Measurements from ENCODE around the gene CLEC5A.
"Not testable (repeated sequence)": the region's sequence is repeated elsewhere in the genome, so short reads cannot be mapped to it uniquely, and the experiment has no call there.

CLEC5A gene

DNA sequence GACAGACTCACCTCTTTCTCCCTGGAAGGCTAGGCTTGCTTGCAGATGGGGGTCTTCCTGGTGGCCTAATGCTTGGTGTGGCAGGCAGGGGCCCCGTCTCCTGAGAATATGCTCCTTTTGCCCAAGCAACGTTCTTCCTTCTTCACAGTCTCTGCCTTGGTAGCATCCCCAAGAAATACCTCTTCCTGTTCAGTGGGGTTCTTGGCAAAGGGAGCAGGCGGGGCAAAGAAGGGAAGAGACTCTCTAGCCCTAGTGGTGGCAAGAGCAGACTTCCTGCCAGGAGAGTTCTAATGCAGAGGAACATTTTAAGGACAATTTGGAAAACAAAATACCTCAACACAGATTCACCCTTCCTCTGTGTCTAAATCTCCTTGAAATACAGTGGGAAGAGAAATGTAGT lies at the start of gene CLEC5A:
Gene CLEC5A, minus strand, starts transcription at position 179 of the 400 bp plus-strand sequence. CDS start 682 bp downstream, outside the sequence.
- DNase-seq = no peak

DNA sequence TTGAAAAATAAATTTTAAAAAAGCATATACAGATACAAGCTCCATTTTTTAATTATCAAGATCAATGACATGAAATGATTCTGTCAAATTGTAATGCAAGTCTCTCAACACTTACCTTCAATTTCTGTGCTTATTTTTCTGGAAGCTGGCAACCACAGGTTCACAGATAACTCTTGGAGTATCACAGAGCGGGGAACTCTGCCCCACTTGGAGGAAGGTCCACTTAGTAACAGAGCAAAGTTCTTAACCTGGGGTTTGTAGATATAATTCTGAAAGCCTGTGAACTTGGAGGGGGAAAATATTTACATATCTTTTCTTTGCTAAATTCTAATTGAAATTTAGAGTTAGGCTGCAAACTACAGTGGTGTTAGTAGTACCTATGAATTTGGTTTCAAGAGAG lies 46.6 kb upstream of the CLEC5A start:
- DNase-seq = no peak

DNA sequence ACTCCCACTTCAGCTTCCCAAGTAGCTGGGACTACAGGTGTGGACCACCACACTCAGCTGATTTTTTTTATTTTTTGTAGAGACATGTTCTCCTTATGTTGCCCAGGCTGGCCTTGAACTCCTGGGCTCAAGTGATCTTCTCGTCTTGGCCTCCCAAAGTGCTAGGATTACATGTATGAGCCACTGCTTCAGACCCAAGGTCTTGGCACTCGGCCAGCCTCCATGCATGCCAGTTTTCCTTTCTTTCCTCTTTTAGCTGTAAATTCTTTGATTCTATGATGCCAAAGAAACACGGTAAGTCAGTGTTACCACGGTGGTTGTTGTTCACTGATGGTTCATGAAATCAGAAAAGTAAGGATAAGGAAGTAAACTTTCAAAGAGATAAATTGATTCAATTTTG lies 45.9 kb upstream of the CLEC5A start:
- no peak for DNase-seq

DNA sequence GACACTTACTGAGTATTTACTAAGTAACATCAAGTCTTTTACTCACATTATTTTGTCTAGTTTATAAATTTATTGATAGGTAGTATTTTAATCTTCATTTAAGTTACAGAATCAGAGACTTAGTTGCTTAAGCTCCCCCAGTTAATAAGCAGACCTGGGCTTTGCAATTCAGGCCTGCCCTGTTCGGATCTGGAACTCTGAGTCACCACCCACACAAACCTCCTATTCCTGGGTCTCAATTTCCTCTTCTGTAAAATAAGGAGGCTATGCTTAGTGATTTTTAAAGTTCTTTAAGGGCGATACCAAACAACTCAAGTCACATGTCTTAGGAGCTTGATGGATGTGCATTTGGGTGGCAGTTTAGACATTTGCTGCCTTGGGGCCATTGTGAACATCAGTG lies 45.4 kb upstream of the CLEC5A start:
- no peak for DNase-seq

DNA sequence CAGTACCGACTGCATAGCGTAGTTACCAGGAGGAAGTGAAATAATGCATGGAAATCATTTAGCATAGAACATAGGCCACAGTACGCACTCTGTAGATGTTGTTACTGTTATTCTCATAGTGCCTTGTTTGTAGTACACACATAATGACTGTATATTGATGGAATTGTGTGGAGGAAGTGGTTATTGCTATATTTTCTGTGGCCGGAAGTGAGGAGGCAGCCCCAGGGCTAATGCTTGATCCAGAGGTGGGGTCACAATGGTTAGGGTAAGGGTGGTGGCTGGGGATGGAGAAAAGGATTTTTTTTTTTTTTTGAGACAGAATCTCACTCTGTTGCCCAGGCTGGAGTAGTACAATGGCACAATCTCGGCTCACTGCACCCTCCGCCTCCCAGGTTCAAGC lies 44.4 kb upstream of the CLEC5A start:
- no peak for DNase-seq

DNA sequence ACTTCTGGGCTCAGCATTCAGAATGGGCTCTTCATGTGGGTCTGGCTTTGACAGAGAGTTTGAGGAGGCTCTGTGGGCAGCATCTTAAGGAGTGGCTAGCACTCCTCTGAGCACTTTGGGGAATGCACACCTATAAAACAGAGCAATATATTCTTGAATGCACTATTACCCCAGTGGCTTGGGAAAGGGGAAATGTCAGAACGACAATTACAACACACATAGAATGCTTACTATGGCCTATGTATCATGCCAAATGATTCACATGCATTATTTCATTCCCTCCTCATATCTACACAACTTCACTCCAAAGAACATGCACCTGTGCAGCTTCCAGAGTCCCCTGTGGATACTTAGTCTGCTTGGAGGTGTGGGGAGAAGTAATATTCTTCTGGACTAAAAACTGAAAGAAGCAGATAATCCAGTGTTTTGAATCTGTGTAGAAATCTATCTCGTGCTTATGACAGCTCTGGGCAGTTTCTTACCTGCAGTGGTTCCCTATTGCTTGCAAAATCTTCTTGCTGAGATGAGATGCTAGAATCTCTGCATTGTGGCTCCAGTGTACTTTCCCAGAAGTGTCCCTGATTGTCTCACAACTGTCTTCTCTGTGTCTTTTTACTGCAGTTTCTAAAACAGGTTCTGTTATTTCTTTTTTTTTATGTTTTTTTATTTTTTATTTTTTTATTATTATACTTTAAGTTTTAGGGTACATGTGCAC lies 43.4 kb upstream of the CLEC5A start:
- no peak for DNase-seq

DNA sequence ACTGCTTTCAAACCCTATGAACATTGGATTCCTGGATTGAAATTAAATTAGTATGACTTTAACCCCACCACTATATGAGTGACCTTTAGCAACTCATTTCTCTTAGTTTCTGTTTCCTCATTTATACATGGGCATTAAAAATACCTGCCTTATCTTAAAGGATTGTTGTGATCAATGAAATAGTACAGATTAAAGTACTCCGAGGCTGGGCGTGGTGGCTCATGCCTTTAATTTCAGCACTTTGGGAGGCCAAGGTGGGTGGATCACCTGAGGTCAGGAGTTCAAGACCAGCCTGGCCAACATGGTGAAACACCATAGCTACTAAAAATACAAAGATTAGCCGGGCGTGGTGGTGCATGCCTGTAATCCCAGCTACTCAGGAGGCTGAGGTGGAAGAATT lies 41.0 kb upstream of the CLEC5A start:
- not testable (repeated sequence) for DNase-seq

DNA sequence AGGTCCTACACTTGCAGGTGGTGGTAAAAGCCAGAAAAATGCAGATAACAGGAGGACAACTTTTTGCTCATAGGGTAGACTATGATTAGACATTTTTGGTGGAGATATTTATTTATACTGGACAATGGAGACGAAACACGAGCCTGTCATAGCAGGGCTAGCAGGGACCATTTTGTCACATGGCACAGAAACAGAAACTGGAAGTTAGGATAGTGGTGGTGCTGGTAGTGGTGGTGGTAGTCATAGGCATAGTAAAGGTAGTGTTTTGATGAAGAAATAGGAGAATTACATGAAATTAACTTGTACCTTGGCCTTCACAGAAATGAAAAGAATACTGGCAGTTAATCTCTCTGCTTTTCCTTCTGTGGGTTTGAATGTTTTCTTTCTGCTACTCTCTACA lies 40.1 kb upstream of the CLEC5A start:
- no peak for DNase-seq

DNA sequence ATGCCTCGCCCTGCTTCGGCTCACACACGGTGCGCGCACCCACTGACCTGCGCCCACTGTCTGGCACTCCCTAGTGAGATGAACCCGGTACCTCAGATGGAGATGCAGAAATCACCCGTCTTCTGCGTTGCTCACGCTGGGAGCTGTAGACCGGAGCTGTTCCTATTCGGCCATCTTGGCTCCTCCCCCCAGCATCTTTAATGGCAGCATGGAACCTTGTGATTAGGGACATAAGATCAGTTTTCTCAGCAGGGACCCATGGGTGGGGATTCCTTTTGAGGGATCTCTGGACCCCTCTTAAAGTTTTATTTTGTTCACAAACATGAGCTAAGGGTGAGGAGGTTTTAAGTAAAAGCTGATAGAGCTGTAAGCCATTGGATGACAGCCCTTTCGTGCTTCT lies 39.2 kb upstream of the CLEC5A start:
- DNase-seq = not testable (repeated sequence)

DNA sequence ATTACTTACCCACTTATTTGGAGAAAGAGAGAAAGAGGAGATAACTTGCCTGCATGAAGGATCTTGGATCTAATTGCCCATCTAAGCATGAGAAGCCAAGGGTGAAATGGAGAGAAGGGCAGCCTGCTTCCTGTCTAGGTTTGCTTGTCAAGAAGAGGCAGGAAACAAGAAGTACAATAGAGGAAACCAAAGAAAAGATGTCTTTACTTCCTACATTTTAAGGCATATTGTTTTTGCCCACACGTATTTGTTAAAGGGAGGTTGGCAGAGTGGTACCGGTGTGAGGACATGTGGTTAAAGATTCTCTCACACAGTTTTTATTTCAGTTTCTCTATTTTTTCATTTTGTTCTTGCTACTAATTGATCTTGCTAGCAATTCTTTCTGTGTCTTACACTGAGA lies 32.8 kb upstream of the CLEC5A start:
- peak in 1 of 6 experiments; percentile 1 for DNase-seq

DNA sequence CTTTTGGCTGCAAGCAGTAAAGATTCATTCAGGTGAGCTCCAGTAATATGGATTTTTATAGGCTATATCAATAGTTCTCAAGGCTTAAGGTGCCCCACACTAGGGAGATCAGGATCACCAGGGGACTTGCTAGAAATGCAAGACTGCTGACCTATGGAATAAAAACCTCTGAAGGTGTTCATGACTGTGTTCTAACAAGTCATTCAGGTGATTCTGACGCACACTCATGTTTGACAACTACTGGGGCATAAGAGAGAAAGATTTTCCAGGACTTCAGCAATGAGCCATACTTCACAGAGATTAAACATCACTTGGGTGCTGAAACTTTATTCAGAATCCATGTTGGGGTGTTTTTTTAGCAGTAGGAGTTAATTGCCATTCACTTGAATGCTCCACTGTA lies 31.6 kb upstream of the CLEC5A start:
- no peak for DNase-seq

DNA sequence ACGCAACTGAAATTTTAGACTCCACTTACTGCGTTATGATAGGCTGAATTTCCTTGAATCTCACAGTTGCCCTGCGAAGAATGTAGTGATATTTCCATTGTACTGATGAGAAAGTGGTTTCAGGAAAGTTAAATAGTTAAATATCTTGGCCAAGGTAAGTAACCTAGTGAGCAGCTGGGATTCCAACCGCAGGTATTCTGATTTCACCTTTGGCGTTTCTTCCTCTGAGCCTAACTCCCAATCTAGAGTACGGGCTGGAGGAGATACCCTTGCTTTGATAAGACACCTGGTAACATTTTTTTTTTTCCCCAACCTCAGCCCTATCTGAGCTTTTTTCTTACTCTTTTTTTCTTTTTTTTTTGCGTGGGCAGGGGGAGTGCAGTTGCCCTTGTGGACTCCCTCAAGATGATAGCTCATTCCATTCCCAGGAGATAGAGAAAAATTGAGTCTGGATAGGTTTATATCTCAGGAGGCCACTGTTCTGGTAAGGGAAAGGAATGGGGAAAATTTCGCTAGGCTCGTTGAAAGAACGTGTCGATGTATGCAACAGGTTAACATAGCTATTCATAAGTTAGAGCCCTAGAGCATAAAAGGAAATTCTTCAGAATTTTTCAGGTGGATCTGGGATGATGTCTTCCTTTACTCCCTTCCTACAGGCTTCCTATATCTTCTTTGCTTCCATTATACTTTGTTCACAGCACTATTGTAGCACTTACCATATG lies 29.9 kb upstream of the CLEC5A start:
- DNase-seq = no peak

DNA sequence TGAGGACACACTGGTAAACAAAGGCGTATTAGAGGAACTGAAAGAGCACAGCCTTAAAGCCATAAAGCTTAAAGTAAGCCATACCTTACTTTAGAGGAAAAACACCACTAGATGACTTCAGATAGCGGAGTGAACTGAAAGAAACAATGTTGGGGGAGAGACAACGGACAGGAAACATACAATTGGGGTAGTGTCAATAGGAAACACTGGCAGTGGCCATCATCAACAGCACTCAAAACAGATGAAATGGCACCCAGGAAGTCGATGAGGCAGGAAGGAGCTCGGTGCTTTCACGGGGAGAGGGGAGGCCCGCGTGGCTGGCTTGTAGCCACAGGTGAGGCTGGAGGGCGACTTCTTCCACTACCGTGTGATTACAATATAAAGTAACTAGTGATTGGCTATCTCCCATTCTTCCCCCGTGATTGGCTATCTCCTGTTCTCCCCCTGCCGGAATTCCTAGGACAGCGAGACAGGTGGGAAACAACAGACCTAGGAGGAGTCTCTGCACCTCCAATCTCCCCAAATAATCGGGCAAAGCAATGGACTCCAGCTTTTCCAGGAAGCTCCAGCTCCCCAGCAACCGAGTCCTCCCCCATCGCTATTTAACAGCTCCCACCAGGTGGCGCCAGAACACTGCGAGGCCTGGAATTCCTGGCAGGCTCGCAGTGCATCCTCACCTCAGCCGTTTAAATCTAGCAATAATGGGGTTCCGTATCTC lies 29.2 kb upstream of the CLEC5A start:
- DNase-seq = peak; percentile 25 to 71 (median 48)

DNA sequence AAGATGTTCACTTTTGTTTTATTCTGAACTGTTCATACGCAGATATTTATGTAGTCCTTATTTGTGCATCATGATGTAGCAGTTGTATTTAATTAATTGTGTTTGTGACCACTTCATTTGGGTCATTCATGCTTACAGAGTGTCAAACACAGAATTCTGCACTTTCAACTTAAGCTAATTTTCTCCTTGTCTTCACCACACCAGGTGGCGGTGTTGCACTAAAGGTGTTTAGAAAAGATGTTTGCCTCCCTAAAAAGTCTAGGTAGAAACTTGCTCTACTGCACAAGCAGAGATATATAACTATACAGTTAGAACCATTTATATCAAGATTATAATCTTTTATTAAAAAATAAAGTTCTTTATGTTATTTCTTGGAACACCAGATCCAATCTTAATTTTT lies 28.1 kb upstream of the CLEC5A start:
- DNase-seq = peak in 3 of 6 experiments; percentile 0 to 24 (median 11)

DNA sequence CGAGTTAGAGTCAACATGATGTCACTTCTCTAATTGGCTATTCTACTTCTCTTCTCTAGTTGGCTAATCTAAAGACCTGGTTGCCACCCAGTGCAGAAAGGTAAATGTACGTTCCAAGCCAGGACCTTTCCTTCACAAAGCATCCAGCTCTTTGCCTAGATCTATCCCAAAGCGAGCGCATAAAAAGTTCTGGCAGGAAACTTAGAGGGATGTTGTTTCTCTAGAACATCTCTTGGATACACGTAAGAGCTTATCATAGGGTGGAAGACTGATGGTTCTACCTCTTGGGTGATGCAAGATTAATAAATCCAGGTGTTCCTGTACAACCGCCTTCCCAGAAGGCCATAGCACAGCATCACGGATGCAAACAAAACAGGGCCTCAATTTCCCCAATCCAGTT lies 26.9 kb upstream of the CLEC5A start, which contains the start of gene TAS2R38:
Gene TAS2R38, minus strand, starts transcription at position 101 of the 400 bp plus-strand sequence. Its CDS starts 84 bp downstream, at position 17.
- no peak for DNase-seq

DNA sequence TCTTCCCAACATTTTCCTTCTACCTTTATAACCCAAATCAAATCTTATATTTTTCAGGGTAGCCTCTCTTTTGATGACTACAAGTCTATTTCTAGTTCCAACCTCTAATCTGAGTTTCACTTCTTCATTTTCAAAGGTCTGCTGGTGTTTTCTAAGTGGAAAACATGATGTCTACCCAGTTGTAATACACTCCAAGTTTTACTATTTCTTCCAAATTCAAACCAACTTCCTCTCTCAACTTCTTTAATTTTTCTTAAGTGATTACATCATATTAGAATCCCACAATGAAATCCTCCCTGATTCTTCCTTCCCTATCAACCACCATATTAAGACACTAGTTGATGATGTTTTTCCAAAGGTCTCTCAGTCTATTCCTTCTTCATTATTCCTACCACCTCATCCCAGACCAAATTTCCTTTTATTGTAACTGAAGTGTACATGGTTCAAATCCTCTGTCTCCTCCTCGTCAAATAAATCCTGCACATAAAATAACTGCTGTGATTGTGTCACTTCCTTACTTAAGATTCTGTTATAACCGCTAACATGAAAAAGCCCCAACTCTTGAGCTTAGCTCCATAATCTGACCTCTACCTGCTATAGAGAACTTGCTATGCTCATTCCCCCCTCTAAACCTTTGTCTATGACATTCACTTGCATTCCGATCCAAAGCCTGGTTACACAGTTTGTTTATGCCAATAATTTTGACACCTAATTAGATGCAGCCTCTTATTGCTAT lies 14.1 kb upstream of the CLEC5A start:
- DNase-seq = no peak

DNA sequence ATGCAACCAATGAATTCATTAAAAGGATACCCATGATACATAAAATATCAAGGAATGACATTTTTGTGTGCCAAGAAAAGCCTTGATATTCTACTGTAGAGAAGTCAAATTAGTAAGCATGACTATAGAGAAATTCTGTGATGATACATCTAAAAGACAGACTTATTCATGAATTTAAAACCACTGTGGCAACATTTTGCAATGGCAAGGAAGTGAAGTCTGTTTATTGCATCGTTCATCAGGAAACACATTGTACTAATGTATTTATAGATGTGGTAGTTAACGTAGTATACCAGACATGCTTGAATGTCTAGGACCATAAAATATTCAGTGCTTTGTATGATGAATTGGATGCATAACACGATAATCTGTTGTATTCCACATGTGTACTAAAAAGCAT lies 9.3 kb upstream of the CLEC5A start:
- no peak for DNase-seq

DNA sequence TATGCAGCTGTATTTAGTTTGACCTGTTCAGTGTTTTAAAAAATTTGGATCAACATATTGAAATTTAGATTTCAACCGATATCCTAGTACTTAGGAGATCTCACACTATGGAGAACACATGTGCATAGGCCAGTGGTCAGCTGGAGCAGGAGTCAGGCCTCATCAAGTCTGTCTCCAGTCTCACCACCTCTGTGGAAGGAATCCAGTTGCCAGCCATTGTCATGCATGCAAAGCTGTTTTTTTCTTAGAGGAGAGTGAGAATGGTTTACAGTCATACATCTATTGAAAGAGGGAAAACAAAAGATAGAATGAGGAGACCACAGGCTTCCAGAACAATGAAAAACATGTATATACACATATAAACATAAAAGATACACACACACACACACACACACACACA lies 7.6 kb upstream of the CLEC5A start:
- no peak for DNase-seq

DNA sequence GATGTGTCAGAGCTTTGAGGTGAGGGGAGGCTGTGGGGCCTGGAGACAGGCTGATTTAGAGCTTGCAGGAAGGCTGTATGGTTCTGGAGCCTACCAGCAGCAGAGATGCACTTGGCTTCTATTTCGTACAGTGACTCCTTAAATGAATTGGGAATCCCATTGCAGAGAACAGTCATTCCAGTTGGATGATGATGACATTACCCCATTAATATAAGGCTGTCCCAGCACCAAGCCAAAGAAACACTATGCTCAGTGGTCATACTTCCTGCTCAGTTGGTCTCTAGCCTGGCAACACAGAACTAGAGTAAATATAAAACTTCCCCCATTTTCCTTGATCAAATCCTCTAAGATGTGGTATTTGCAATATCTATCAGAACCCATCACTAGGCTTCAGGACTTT lies 5.7 kb upstream of the CLEC5A start:
- DNase-seq = no peak

DNA sequence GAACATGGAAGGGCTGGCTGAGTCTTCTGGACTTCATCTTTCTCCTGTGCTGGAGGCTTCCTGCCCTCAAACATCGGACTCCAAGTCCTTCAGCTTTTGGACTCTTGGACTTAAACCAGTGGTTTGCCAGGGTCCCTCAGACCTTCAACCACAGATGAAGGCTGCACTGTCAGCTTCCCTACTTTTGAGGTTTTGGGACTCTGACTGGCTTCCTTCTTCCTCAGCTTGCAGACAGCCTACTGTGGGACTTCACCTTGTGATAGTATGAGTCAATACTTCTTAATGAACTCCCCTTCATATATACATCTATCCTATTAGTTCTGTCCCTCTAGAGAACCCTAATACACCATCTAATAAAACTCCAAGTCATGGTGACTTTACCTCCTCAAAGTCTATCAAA lies 4.0 kb upstream of the CLEC5A start:
- DNase-seq = no peak

DNA sequence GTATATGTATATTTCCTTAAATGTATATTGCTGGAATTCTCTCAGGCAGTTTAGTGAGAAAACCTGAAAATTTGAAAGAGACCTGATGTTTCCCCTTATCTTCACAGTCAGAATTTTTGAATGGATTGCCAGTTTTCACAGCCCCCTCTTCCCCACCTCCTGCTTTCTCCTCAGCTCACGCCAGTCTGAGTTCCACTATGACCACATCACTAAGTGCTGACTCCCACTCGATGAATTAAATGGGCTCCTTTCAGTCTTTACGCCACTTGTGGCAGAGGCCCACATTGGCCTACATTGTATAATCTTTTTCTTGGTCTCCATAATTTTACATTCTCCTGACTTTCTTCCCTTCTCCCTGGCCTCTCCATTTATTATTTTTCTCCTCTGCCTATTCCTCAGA lies 3.1 kb upstream of the CLEC5A start:
- DNase-seq = no peak

DNA sequence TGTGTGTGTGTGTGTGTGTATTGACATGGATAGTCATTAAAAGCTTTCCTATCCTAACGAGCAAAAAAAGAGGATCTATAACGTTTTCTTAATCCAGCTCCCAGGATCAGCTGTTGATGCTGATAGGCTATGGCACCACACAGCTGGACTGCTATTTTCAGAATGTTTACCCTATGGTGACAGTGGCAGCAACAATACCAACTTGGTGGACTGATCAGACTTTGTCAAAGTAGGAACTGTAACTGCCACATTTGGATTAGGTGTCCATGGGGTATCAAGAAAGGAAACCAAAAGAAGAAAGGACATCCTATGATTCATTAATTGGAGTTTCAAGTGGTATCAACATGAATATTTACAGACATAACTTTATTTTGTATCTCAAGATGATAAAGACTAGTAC lies 2.7 kb upstream of the CLEC5A start:
- no peak for DNase-seq

DNA sequence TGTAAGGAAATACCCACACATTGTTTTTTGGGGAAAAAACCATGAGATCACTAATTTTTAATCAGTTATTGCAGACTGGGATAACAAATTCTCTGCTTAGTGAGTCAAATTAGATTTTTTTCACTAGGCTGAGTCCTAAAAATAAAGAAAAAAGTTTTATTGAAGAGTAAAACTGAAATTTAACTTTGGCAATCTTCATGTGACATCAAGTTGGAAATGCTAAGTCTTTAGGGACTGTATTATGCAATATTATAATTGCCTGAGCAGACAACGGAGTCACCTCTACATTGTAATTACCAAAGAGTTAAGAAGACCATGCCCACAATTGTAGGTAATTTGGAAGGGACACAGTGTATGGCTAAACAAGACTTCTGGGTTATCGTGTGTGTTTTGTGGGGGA lies 2.2 kb upstream of the CLEC5A start:
- no peak for DNase-seq

All from stimulated activated naive CD4-positive, alpha-beta T cell (primary cell).